Endodermal cell (in vitro differentiated cells): Measurements from ENCODE around the gene PINK1. TPM values are rescaled to one million over a fixed set of nuclear protein-coding genes. Genes with fewer than 3 reads are reported as not detected.

Experiments used
- DNase-seq: peaks from one replicate; pipeline ENCODE4 v3.0.0-alpha.2; 2017
- H3K27ac ChIP-seq: 2 replicates; pipeline ENCODE4 v1.5.1; 2013; ENCODE audit warnings: mild to moderate bottlenecking, low read depth, low read length, moderate library complexity
- H3K27me3 ChIP-seq: 2 replicates; pipeline ENCODE4 v1.6.1; 2013; ENCODE audit warnings: mild to moderate bottlenecking, low read length, moderate library complexity; ENCODE audit not compliant: insufficient read depth, control insufficient read depth, poor library complexity, severe bottlenecking
- H3K36me3 ChIP-seq: 2 replicates; pipeline ENCODE4 v1.7.0; 2013; ENCODE audit warnings: mild to moderate bottlenecking, low read length, moderate library complexity; ENCODE audit not compliant: control insufficient read depth, insufficient read depth
- H3K4me1 ChIP-seq: one replicate; pipeline ENCODE4 v1.7.0; 2013; ENCODE audit warnings: low read length; ENCODE audit not compliant: control insufficient read depth, insufficient read depth
- H3K4me3 ChIP-seq: 2 replicates; pipeline ENCODE4 v1.5.1; 2013; ENCODE audit warnings: mild to moderate bottlenecking, low read length, moderate library complexity
- H3K9ac ChIP-seq: 2 replicates; pipeline ENCODE4 v1.6.1; 2013; ENCODE audit warnings: mild to moderate bottlenecking, low read length, moderate library complexity; ENCODE audit not compliant: poor library complexity, severe bottlenecking; ENCODE audit errors: extremely low read depth
- H3K9me3 ChIP-seq: 2 replicates; pipeline ENCODE4 v1.6.1; 2013; ENCODE audit warnings: mild to moderate bottlenecking, low read length, moderate library complexity; ENCODE audit not compliant: control insufficient read depth
- H3K27ac Mint-ChIP-seq: 2 replicates; pipeline ENCODE4 v1.8.0; 2020; ENCODE audit warnings: mixed read lengths
- H3K27me3 Mint-ChIP-seq: 2 replicates; pipeline ENCODE4 v1.8.0; 2021; ENCODE audit warnings: mild to moderate bottlenecking, mixed read lengths; ENCODE audit not compliant: insufficient read depth
- H3K36me3 Mint-ChIP-seq: 2 replicates; pipeline ENCODE4 v1.8.0; 2020; ENCODE audit warnings: low read depth, mixed read lengths
- H3K4me1 Mint-ChIP-seq: 2 replicates; pipeline ENCODE4 v1.8.0; 2020; ENCODE audit warnings: mixed read lengths
- H3K4me3 Mint-ChIP-seq: 2 replicates; pipeline ENCODE4 v1.8.0; 2020; ENCODE audit warnings: mild to moderate bottlenecking, moderate library complexity, mixed read lengths
- H3K9me3 Mint-ChIP-seq: 2 replicates; pipeline ENCODE4 v1.8.0; 2020; ENCODE audit warnings: mild to moderate bottlenecking, mixed read lengths
- WGBS, 2 experiments: methylation state at CpG; one replicate each; pipeline versions ENCODE4 v1.1.5 to v1.1.7; 2013; ENCODE audit warnings: missing lambda C conversion rate in 2 of 2, mixed read lengths in 1 of 2; ENCODE audit not compliant: insufficient coverage in 1 of 2, insufficient read length in 1 of 2; 5-methylcytosine and 5-hydroxymethylcytosine counted together
- total RNA-seq, 2 donors: library from RNA; stranded (reverse); fragmentation: NEBNext Ultra II Directional in 1 of 2; extraction: Animal tissue kit (Norgen Biotek cat#: 25700) in 1 of 2; gene quantifications; 2 replicates in 1 of 2; 3 replicates in 1 of 2; pipeline ENCODE4 v1.2.1, GENCODE V29; 2021
- TF ChIP-seq, protein P1 (sequence below): fragments of 200-600 bp; sonication (generic); conservative IDR thresholded peaks from 2 replicates; pipeline ENCODE4 v1.5.0; 2021; ENCODE audit warnings: antibody characterized with exemption, mild to moderate bottlenecking

PINK1 gene
- total RNA-seq, 2 donors from 2014 or later = 26.3 to 27.7 TPM

DNA sequence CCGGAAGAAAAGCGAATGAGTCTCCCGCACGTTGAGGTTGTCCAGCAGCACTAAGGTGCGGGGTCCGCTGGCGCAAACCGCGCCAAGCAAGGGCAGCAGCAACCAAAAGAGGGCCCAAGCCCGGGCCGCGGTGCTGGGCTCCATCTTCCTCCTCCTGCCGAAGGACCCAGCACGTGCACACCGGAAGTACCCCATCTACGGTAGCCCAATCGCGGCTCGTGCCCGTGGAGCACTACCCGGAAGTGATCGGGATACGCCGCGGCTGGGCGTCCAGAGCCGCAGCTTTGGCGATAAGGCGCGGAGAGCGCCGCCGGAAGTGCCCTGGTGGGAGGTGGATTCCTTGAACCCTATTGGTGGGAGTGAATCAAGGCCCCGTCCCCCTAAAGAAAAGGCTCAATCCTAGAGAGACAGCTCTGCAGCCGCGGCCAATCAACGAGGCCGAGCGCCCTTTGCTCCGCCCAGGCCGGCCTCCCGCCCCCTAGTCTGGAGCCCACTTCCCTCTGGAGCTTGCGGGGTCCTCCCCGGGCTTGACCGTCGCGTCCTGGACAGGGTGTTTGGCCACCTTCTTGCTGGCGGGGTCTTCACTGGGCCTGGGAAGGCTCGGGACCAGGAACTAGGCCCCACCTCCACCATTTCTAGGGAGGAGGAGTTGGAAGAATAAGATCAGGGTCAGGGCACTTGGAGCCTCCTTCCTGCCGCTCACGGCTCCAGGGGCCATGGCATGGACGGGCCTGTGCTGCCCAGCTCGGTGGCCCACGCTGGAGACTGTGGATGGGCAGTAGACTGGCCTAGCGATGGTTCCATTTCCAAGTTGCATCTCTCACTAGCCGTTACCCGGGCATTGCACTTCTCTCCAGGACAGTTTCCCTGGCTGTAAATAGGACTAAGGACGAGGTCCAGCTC lies 28.2 kb downstream of the PINK1 start, which contains the start of gene DDOST:
Gene DDOST, minus strand, starts transcription at position 163 of the 903 bp plus-strand sequence. Its CDS starts 19 bp downstream, at position 144.
- peaks cover 24% of the 10 kb centered on the region for H3K4me1 Mint-ChIP-seq
- no peaks in the 10 kb centered on the region for H3K27me3 Mint-ChIP-seq
- Histone ChIP-seq H3K4me3 (peak within 1 kb of the TSS; percentile 97), H3K27me3 (no peaks in the 10 kb centered on the region), H3K9me3 (no peaks in the 10 kb centered on the region), H3K4me1 (no peaks in the 10 kb centered on the region), H3K36me3 (peaks cover 29% of the 10 kb centered on the region), H3K9ac (peak within 1 kb of the TSS; percentile 68), H3K27ac (no peak within 1 kb of the TSS)
- peak within 1 kb of the TSS; percentile 96 for H3K27ac Mint-ChIP-seq
- H3K36me3 Mint-ChIP-seq = peaks cover 28% of the 10 kb centered on the region
- DNase-seq = peak; percentile 99
- TF ChIP-seq, protein P1, sequence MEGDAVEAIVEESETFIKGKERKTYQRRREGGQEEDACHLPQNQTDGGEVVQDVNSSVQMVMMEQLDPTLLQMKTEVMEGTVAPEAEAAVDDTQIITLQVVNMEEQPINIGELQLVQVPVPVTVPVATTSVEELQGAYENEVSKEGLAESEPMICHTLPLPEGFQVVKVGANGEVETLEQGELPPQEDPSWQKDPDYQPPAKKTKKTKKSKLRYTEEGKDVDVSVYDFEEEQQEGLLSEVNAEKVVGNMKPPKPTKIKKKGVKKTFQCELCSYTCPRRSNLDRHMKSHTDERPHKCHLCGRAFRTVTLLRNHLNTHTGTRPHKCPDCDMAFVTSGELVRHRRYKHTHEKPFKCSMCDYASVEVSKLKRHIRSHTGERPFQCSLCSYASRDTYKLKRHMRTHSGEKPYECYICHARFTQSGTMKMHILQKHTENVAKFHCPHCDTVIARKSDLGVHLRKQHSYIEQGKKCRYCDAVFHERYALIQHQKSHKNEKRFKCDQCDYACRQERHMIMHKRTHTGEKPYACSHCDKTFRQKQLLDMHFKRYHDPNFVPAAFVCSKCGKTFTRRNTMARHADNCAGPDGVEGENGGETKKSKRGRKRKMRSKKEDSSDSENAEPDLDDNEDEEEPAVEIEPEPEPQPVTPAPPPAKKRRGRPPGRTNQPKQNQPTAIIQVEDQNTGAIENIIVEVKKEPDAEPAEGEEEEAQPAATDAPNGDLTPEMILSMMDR = peak; percentile 63
- H3K9me3 Mint-ChIP-seq = no peaks in the 10 kb centered on the region
- WGBS, 2 experiments = 2 to 8% methylated on average over 21 to 58 of the region's 58 CpGs
- peak within 1 kb of the TSS; percentile 99 for H3K4me3 Mint-ChIP-seq

DNA sequence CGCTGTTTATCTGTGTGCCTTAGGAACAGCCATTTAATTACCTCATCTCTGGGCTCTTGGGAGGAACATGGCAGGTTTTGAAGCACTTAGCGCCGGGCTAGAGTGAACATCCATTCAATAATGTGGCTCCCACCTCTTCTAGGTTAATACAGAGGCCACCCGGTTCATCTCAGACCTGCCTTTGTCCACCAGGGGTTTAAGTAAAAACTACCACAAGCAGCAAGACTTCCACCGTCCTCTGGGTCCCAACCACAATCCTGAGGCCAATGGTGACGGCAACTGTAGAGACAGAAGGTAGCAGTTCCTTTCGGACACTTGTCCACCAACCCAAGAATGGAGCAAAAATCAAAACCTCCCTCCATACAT lies 28.8 kb downstream of the PINK1 start:
- DNase-seq = no peak
- Mint-ChIP-seq H3K27me3 (no peaks in the 10 kb centered on the region), H3K4me1 (peaks cover 24% of the 10 kb centered on the region), H3K9me3 (peaks cover 1% of the 10 kb centered on the region), H3K27ac (peak overlapping the region; percentile 94), H3K4me3 (peak overlapping the region; percentile 99), H3K36me3 (peaks cover 22% of the 10 kb centered on the region)
- TF ChIP-seq, protein P1 = no peak
- H3K27me3 ChIP-seq = no peaks in the 10 kb centered on the region
- H3K9ac ChIP-seq = peak overlapping the region; percentile 68
- H3K4me3 ChIP-seq = peak overlapping the region; percentile 97
- H3K36me3 ChIP-seq = peaks cover 25% of the 10 kb centered on the region
- H3K9me3 ChIP-seq = no peaks in the 10 kb centered on the region
- no peak overlapping the region for H3K27ac ChIP-seq
- WGBS, 2 experiments = 71 to 73% methylated on average over 5 to 7 of the region's 7 CpGs
- H3K4me1 ChIP-seq = no peaks in the 10 kb centered on the region

DNA sequence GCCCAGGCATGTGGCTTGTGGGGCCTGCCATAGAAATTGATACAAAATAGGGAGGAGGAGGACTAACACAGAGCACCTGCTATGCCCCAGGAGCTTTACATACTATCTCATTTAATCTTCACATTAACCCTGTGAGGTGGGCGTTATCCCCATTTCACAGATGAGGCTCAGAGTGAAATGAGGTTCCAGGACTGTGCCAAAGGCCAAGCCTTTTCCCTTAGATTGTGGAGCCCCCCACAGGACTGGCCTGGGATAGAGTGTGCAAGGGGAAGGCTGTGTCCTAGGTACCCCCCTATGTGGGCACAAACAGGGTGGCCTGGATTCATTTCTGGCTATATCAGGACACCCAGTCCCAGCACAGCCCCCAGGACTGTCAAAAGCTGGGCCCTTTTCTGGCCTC lies 30.1 kb downstream of the PINK1 start:
- Mint-ChIP-seq H3K4me3 (no peak overlapping the region), H3K27me3 (no peaks in the 10 kb centered on the region), H3K4me1 (peaks cover 24% of the 10 kb centered on the region), H3K9me3 (peaks cover 1% of the 10 kb centered on the region), H3K36me3 (peaks cover 11% of the 10 kb centered on the region), H3K27ac (no peak overlapping the region)
- peak; percentile 53 for DNase-seq
- TF ChIP-seq, protein P1 = peak; percentile 22
- WGBS, 2 experiments = 79% methylated on average over 1 of the region's 1 CpG; no CpG with 5 or more reads in 1 of the 2 experiments
- Histone ChIP-seq H3K36me3 (peaks cover 12% of the 10 kb centered on the region), H3K27ac (no peak overlapping the region), H3K9ac (no peak overlapping the region), H3K4me1 (no peaks in the 10 kb centered on the region), H3K4me3 (no peak overlapping the region), H3K9me3 (no peaks in the 10 kb centered on the region), H3K27me3 (no peaks in the 10 kb centered on the region)
